SK-N-MC (cell line): Measurements from ENCODE around the gene HLX.

Experiments used
- EZH2 ChIP-seq: fragments of 200-600 bp; sonication (generic); IDR thresholded peaks from one replicate; pipeline ENCODE4 v1.6.1; 2017; ENCODE audit warnings: antibody characterized with exemption
- FOXP2 ChIP-seq: optimal IDR thresholded peaks from 2 replicates; pipeline ENCODE3; 2011; ENCODE audit warnings: mild to moderate bottlenecking, moderate library complexity; ENCODE audit not compliant: insufficient read depth; ENCODE audit errors: extremely low read length, control extremely low read depth
- POLR2AphosphoS5 ChIP-seq: IDR thresholded peaks from 2 replicates; pipeline ENCODE4 v1.6.1; 2012; ENCODE audit warnings: mild to moderate bottlenecking, low read depth, low read length, borderline replicate concordance

DNA sequence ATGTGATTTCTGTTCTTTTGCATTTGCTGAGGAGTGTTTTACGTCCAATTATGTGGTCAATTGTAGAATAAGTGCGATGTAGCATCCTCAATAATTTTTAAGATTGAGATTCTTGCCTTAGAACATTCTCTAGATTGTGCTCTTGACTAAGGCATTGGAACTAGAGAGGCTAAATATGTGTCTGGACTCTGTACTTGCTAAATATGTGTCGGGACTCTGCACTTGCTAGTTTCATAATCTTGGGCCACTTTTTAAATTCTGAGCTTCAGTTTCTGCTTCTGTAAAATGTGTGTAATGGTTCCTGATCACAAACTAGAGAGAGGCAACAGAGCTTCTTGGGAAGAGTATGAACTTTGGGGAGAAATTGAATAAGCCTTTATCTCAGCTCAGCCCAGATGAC, 21.6 kb downstream of the HLX start:
- no peak for TF ChIP-seq EZH2
- no peak for TF ChIP-seq POLR2AphosphoS5
- no peak for TF ChIP-seq FOXP2
